Stimulated activated CD4-positive, alpha-beta T cell treated with anti-CD3 and anti-CD28 coated beads, Interleukin-12 subunit alpha, Interleukin-12 subunit beta, amount 100 ng/mL, for 24 hours (primary cell): ENCODE measurements around the gene ZMYM2.

ENCODE experiments used
- DNase-seq, 2 experiments: peaks; one replicate each; pipeline ENCODE4 v3.0.0-alpha.2; 2020; ENCODE audit warnings: low read depth in 2 of 2

ZMYM2 gene

DNA sequence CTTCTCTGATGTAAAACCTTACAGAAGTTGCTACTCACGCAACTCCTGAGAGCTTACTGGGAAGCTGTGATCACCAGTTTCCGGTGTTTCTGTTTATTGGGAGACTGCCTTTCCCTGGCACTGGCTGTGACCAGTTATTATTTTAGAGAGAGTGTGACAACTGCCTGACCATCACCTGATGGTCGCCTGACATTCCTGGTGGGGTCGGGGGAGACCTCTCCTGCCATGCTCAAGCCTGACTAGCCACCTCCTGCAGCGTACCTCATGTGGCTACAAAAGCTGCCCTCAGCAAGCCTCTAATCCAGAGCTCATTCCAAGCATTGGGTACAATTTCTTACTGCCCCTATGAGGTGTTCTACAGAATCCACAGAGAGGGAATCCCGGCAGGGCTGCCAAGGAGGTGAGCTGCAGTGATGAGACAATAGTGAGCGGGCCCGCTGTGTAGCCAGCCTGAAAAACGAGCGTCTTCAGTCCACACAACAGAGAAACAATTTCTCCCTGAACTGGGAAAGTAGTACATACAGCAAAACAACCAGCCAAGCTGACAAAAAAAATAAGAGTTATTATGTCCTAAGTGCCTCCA, 173.6 kb downstream of the ZMYM2 start:
- DNase-seq = no peak

DNA sequence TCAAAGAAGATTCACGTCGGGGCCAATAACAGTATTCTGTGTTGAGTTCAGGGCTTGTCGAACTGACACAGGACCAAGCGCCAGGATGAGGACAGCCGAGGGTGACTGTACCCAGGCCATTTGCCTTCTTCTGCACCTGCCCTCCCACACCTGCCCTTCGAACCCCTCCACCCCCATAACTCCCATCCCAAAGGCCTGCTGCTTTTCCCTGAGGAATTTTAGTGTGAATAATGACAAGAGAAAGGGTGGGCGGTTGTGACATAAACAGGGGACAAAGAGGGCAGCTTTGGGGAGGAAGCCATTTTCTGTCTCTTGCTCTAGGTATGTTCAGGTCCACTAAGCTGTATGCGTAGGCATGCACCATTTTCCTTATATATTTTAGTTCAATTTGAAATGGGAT, 176.2 kb downstream of the ZMYM2 start:
- DNase-seq = no peak

DNA sequence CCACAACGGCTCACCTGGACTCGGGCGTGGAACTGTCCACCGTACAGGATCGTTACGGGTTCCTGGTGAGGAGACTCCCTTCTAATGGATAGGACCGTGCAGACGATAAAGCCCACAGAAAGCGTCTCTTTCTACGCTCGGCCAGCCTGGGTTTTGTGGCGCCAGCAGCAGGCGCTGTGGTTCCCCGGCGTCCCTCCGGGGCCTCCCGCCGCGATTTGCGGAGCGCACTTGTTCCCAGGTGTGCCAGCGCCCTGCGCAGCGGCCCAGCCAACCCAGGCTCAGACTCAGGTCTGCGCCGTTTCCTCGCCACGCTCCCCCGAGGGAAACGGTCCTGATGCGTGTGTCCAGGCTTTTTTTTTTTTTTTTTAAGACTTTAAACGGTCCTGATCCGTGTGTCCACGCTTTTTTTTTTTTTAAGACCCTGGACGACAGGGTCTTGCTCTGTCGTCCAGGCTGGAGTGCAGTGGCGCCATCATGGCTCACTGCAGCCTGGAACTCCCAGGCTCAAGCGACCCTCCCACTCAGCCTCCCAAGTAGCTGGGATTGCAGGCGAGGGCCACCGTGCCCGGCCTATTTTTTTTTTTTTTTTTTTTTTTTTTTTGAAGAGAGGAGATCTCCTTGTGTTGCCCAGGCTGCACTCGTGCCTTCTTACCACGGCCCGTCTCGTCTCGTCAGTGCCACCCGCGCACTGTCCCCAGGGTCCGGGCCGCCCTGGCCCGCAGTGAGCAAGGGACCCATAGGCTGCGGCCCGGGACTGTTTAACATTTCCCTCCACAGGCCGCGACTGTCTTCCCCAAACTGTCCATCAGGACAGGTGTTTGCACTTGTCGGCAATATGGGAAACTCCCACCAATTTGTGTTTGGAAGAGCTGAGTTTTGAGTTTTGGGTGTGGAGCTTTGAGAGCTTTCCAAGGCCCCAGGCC, 178.5 kb downstream of the ZMYM2 start:
- DNase-seq = peak in 1 of 2 experiments; percentile 47

DNA sequence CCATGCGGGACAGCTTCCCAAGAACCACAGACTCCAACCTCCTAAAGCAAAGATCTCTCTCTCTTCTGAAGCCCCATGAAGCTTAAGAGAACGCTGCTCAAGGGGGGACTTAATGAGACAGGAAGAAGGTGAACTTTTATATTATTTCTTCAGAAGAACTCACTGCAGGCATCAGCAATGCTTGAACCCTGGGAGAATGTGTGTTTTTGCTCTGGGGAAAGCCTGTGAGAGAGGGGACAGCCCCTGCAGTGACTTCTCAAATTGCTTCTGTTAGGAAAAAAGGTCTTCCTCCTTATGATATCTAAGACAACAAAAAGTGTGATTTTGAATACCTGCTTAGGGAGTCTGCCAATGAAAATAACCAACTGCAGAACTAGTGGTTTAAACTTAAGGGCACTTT, 179.3 kb downstream of the ZMYM2 start:
- no peak for DNase-seq

DNA sequence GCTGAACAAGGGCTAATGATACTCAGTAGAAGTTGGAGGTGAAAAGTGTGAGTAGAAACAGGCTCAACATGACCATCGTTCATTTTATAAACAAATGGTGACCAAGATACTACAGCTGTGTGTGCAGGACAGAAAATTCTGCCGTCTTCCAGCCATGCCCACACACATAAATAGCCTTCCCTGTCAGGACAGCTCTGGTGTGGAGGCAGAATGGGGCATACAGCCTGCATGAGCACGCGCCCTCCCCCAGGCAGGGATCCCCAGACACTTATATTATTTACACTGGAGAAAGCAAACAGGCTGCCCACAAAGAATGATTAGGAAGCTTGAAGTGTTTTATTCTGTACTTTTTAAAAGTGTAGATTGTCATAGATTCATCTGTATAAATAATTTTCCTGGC, 182.0 kb downstream of the ZMYM2 start:
- no peak for DNase-seq
